Measurements from ENCODE around the gene P3H1.
"Not testable (repeated sequence)": the region's sequence is repeated elsewhere in the genome, so short reads cannot be mapped to it uniquely, and the experiment has no call there.

Gene P3H1

GRCh38 chr1:42742617-42743316 lies 24.1 kb downstream of the P3H1 start:
- no peak for DNase-seq

DNA sequence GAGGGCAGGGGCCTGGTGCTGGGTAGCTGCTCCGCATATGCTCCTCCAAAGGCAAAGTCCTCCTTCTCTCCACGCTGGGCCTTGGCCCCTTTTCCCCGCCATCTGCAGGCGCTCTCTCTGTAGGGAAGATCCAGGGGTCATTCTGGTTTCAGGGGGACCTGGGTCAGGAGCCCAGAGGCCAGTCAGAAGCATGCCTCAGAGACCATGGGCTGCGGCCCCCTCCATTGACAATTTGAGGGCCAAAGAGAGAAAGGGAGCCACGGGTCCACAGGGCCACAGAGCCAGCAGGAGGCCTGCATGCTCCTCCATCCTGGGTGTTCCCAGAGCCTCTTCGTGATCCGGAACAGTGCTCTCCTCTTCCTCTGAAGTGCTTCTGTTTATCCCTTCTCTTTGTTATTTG lies 24.7 kb downstream of the P3H1 start:
- DNase-seq = no peak

- no peak for DNase-seq
These were observed 25.1 kb downstream of the P3H1 start for GRCh38 chr1:42741706-42742105.

GRCh38 chr1:42740851-42741580 lies 25.8 kb downstream of the P3H1 start:
- DNase-seq = no peak

- no peak for DNase-seq
These were observed 26.8 kb downstream of the P3H1 start, which contains the start of gene CLDN19 for GRCh38 chr1:42739753-42740700. TSS of gene CLDN19 (minus strand) at chr1:42740236. CDS start at chr1:42740063, 173 bp downstream.

DNA sequence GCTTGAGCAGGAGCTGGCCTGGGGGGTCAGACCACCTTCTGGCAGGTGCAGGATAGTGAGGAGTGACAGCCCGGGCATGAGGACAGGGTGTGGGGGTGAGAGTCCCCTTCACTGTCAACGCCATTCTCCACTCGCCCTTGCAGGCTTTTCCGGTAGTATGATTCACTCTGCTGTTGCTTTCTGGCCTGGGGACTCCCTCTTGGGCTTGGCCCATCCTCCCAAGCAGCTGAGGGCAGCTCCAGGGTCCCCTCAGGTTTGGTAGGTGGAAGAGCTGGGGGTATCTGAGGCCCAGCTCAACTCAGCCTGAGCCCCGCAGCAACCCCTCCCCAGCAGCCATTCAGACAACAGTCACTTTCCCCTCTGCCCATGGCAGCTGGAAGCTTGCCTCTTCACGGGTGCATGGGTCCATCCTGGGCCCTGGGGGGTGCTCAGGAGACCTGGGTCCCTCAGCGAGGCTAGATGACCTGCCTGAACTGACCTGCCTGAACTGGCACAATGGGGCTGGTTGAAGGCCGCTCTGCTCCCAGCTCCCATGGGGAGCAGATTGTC lies 28.1 kb downstream of the P3H1 start:
- DNase-seq = no peak

DNA sequence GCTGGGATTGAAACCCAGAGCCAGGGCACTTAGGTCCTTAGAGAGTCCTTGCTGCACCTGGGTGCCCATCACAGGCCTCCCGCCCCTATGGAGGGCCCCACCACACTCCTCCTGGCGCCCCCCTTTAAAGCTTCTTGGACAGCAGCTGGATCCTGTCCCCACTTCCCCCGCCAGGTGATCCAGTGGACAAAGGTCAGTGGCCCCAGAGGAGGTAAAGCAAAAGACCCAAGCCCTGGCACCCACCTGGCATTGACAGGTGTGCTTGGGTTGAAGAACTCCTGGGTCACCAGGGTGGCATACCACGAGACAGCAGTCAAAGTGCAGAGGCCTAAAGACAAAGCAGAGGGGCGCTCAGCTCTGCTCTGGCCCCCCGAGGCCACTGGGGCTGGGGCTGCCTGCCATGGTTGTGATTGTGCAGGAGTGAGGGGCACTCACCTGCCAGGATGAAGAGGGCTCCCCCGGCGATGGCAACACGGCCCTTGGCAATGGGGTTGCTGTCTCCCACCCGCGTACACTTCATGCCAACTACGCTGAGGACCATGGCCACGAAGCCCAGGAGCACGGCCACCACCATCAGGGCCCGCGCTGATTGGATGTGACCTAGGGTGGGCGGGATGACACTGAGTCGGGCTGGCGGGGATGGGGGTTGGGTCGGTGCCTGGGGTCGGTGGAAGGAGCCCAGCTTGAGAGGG lies 28.7 kb downstream of the P3H1 start:
- no peak for DNase-seq

- DNase-seq = no peak
These were observed 29.6 kb downstream of the P3H1 start for GRCh38 chr1:42737257-42737656.

DNA sequence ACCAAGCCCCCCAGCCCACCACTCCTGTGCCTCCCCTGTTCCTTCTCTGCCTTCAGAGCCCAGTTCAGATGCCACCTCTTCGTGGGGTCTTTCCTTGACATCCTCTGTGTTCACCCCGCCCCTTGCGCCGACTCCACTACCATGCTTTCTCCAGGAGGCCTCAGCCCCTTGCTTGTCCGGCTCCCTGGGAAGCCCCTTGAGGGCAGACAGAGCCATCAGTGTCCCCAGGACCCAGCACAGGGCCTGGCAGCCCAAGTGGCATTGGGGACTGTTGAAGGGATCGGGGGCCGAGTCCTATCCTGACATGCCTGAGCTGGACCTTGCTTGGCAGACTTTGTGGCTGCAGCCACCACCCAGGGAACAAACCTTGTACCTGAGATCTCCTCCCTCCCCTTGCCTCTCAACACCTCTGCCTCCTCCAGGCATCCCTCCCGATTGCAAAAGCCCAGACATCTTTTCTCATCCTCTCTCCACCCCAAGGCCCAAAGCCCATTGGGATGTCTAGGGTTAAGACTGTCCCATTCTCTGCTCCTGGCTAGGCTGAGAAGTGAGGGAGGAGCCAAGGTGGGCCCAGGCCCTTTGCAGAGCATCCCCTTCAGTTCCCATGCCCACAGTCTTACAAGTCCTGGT lies 30.1 kb downstream of the P3H1 start:
- DNase-seq = no peak

DNA sequence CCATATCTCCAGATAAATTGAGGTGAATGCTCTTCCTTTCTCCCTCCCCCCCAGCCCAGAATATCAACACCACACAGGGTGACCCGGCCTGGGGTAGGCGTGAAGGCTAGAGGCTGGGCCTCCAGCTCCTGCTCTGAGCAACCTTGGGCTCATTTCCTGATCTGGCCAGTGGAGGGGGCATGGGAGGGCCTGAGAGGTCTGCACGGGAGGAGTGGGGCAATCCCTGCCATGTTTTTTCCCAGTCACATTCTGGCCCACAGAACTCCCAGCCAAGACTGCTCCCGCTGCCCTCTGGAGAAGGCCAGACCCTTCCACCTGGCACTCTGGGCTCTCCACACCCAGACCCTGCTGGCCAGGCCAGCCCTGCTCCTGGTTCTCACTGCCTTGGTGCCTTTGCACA lies 30.7 kb downstream of the P3H1 start:
- DNase-seq = no peak

GRCh38 chr1:42735477-42736105 lies 31.2 kb downstream of the P3H1 start:
- no peak for DNase-seq

GRCh38 chr1:42735056-42735455 lies 31.8 kb downstream of the P3H1 start:
- no peak for DNase-seq

DNA sequence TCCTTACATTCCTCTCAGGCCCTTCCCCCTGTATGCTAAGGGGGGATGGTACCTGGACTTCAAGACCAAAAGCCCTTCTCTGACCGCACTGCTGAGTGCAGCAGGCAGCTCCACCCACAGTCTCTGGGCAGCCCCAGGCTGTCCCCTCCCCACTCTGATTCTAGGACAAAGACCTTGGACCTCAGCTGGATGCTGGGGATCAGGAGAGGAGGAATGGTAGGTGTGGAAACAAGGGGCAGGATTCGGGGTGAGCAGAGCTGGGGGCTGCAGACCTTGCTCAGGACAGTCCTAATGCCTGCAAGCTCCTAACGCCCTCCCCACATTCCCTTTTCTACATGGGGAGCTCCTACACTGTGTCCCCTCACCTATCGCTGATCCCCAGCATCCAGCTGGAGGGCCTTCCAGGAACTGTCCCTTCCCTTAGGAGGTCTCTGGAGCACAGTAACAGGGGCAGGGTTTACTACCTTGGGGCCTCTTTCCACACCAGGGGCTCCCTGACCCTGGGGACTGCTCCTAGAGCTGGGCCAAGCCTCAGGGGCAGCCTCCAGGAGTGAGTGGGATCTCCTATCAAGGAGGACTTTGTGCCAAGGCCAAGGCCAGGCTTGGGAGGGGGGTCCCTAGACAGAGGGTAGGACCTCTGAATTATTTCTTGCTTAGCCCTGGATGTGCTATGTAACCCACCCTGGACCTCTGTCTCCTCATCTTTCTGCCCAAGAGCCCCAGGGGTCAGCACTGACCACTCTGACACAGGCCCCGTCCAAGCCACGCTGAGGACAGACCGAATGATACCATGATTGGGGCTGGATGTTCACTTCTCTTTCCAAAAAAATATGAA lies 32.4 kb downstream of the P3H1 start:
- no peak for DNase-seq

- no peak for DNase-seq
These were observed 33.2 kb downstream of the P3H1 start for GRCh38 chr1:42733415-42734200.

DNA sequence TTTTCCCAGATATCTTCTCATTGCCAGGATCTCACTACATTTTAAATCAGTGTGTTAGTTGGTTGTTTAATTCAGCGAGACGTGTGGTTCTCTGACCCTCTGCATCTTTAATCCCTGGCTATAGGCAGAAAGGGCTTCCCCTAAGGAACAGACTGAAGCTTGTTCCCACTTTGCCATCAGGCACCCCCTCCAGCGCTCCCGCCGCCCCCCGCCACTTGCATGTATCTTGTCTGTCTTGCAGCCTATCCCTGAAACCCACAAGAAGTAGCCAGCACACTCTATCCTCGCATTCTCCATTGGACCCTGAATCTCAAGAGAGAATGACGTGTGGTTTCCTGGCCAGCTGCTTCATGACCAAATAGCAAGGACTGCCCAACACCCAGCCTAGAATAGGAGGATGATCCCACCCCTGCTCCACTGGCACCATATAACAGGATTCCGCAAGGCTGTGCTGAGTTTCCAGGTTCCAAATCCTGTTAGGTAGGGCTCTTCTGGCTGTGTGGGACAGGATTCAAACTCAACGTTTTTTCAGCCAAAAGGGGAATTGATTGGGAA lies 34.6 kb downstream of the P3H1 start:
- no peak for DNase-seq

GRCh38 chr1:42731585-42731984 lies 35.2 kb downstream of the P3H1 start:
- no peak for DNase-seq

DNA sequence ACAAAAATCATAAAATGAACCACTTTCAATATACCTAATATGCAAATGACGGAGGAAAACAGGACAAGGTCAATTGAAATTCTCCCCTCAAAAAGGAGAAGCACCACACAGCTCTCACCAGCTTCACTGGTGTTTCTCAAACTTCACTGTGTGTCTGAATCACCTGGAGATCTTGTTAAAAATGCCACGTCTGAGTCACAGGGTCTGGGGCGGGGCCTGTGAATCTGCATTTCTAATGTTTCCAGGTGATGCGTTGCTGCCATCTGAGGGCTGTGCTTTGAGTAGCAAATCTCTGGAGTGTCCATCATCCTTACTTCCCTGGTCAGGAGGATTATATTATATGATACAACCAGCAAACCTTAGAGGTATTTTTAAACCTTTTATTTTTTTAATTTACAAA lies 35.8 kb downstream of the P3H1 start:
- DNase-seq = no peak

- no peak for DNase-seq
These were observed 36.8 kb downstream of the P3H1 start for GRCh38 chr1:42730002-42730401.

GRCh38 chr1:42725820-42726219 lies 41.0 kb downstream of the P3H1 start:
- not testable (repeated sequence) for DNase-seq
